Measurements from ENCODE around the gene CNTNAP2. TPM values are rescaled to one million over a fixed set of nuclear protein-coding genes. Genes with fewer than 3 reads are reported as not detected.
A peak's percentile ranks its signal among the peaks of the same experiment; 100 is the strongest.
"Not testable (repeated sequence)": the region's sequence is repeated elsewhere in the genome, so short reads cannot be mapped to it uniquely, and the experiment has no call there.

Gene CNTNAP2
- total and polyA plus RNA-seq, 9 donors = 0.24 to 7.0 (median 1.5) TPM

DNA sequence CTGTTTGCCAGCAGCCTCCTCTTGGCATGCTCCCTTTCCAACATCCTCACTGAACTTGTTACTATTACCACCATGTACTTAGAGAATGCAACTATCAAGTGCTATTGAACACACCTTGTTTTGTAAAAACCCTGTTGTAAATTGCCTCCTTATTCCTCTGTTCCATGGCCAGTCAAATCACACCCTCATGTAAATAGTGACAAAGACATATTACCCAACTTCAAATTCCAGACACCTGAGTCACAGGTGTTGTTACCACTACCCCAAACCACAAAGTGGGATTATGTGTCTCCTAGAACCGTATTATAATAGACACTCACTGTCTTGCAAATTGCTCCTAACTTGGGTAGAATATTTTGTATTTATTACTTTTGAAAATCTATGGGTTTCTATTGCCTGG is 2210.8 kb downstream of the CNTNAP2 start:
- H3K27me3 ChIP-seq = no peaks in the 10 kb centered on the region
- WGBS, 3 donors = 61 to 78% (median 63%) methylated on average over 1 of the region's 1 CpG
- intact Hi-C loops (cut with DNase I) = no loop called here
- TF ChIP-seq POLR2A (IDR thresholded peaks at IDR 0.05) (no peak), EP300 (IDR thresholded peaks at IDR 0.05) (no peak)
- TF ChIP-seq, protein P1, sequence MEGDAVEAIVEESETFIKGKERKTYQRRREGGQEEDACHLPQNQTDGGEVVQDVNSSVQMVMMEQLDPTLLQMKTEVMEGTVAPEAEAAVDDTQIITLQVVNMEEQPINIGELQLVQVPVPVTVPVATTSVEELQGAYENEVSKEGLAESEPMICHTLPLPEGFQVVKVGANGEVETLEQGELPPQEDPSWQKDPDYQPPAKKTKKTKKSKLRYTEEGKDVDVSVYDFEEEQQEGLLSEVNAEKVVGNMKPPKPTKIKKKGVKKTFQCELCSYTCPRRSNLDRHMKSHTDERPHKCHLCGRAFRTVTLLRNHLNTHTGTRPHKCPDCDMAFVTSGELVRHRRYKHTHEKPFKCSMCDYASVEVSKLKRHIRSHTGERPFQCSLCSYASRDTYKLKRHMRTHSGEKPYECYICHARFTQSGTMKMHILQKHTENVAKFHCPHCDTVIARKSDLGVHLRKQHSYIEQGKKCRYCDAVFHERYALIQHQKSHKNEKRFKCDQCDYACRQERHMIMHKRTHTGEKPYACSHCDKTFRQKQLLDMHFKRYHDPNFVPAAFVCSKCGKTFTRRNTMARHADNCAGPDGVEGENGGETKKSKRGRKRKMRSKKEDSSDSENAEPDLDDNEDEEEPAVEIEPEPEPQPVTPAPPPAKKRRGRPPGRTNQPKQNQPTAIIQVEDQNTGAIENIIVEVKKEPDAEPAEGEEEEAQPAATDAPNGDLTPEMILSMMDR (IDR thresholded peaks at IDR 0.05) = no peak
- H3K4me3 ChIP-seq = no peak overlapping the region
- H3K4me1 ChIP-seq (ENCODE audit: insufficient read depth) = no peaks in the 10 kb centered on the region
- H3K36me3 ChIP-seq = no peaks in the 10 kb centered on the region
- no peak for DNase-seq
- H3K9me3 ChIP-seq = no peaks in the 10 kb centered on the region
- H3K27ac ChIP-seq = no peak overlapping the region

DNA sequence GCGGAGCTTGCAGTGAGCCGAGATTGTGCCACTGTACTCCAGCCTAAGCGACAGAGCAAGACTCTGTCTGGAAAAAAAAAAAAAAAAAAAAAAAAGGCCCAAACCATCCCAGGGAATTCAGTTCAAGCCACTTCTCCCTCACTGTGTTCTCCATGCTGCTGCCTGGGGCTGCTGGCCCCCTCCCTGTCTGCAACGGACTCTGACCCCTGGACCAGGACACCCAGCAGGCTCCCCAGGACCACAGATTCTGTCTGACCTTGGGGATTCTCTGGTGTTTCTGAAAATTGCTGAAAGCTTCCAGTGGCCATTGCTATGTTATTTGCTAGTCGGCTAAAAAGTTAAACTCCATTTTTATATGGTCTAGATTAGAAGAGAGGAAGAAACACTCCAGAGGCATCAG is 2212.3 kb downstream of the CNTNAP2 start:
- WGBS, 3 donors = 83 to 93% (median 85%) methylated on average over 5 of the region's 5 CpGs

DNA sequence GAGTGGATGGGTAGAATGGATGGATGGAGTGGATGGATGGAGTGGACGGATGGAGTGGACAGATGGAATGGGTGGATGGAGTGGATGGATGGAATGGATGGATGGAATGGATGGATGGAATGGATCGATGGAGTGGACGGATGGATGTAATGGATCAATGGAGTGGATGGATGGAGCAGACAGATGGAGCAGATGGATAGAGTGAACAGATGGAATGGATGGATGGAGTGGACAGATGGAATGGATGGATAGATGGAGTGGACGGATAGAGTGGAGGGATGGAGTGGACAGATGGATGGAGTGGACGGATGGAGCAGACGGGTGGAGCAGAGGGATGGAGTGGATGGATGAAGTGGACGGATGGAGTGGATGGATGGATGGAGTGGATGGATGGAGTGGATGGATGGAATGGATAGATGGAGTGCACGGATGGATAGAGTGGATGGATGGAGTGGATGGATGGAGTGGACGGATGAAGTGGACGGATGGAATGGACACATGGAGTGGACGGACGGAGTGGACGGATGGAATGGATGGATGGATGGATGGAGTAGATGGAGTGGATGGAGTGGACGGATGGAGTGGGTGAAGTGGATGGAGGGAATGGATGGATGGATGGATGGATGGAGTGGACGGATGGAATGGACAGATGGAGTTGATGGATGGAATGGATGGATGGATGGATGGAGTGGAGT is 2213.7 kb downstream of the CNTNAP2 start:
- Histone ChIP-seq H3K36me3 (no peaks in the 10 kb centered on the region), H3K27me3 (no peaks in the 10 kb centered on the region), H3K4me3 (no peak overlapping the region), H3K4me1 (ENCODE audit: insufficient read depth) (no peaks in the 10 kb centered on the region), H3K9me3 (no peaks in the 10 kb centered on the region), H3K27ac (no peak overlapping the region)
- intact Hi-C loops (cut with DNase I) = no loop called here
- TF ChIP-seq, protein P1 (IDR thresholded peaks at IDR 0.05) = no peak
- 86 to 95% (median 94%) methylated on average over 15 of the region's 15 CpGs for WGBS, 3 donors
- no peak for DNase-seq

More for the DNA sequence above, 2212.3 kb downstream of the CNTNAP2 start:
- Histone ChIP-seq H3K9me3 (no peaks in the 10 kb centered on the region), H3K27ac (no peak overlapping the region), H3K4me3 (no peak overlapping the region), H3K4me1 (ENCODE audit: insufficient read depth) (no peaks in the 10 kb centered on the region), H3K27me3 (no peaks in the 10 kb centered on the region), H3K36me3 (no peaks in the 10 kb centered on the region)
- intact Hi-C loops (cut with DNase I) = no loop called here
- DNase-seq = no peak
- TF ChIP-seq, protein P1 (IDR thresholded peaks at IDR 0.05) = no peak
- no peak for TF ChIP-seq EP300 (IDR thresholded peaks at IDR 0.05)
- TF ChIP-seq POLR2A (IDR thresholded peaks at IDR 0.05) = no peak

DNA sequence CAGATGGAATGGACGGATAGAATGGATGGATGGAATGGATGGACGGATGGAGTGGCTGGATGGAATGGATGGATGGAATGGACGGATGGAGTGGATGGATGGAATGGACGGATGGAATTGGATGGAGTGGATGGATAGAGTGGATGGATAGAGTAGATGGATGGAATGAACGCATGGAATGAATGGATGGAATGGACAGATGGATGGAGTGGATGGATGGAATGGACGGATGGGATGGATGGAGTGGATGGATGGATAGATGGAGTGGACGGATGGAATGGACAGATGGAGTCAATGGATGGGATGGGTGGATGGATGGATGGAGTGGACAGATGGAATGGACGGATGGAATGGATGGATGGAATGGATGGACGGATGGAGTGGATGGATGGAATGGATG is 2214.2 kb downstream of the CNTNAP2 start:
- WGBS, 3 donors = 71 to 89% (median 87%) methylated on average over 9 of the region's 9 CpGs
- DNase-seq = no peak
- no peaks in the 10 kb centered on the region for H3K4me1 ChIP-seq (ENCODE audit: insufficient read depth)
- no peak overlapping the region for H3K27ac ChIP-seq
- H3K36me3 ChIP-seq = no peaks in the 10 kb centered on the region
- H3K27me3 ChIP-seq = no peaks in the 10 kb centered on the region
- no peak overlapping the region for H3K4me3 ChIP-seq
- TF ChIP-seq EP300 (IDR thresholded peaks at IDR 0.05) (no peak), POLR2A (IDR thresholded peaks at IDR 0.05) (no peak)
- TF ChIP-seq, protein P1 (IDR thresholded peaks at IDR 0.05) = no peak
- intact Hi-C loops (cut with DNase I) = no loop called here
- H3K9me3 ChIP-seq = no peaks in the 10 kb centered on the region

DNA sequence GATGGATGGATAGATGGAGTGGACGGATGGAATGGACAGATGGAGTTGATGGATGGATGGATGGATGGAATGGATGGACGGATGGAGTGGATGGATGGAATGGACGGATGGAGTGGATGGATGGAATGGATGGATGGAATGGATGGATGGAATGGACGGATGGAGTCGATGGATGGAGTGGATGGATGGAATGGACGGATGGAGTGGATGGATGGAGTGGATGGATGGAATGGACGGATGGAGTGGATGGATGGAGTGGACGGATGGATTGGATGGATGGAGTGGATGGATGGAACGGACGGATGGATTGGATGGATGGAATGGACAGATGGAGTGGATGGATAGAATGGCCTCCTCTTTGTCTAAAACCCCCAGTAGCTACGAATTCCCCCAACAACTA is 2214.9 kb downstream of the CNTNAP2 start:
- H3K4me1 ChIP-seq (ENCODE audit: insufficient read depth); intact Hi-C loops (cut with DNase I); H3K9me3 ChIP-seq; H3K27me3 ChIP-seq; H3K4me3 ChIP-seq; H3K36me3 ChIP-seq; H3K27ac ChIP-seq: not testable (repeated sequence)
- WGBS, 3 donors = 69 to 83% (median 73%) methylated on average over 11 of the region's 11 CpGs
- DNase-seq = peak in 2 of 5 donors; percentile 21 to 22
